Left lung (tissue), 10 donors: ENCODE data around the gene PIK3R3. TPM values are rescaled to one million over a fixed set of nuclear protein-coding genes. Genes with fewer than 3 reads are reported as not detected.
A peak's percentile ranks its signal among the peaks of the same experiment; 100 is the strongest.

Experiments used
- ATAC-seq: fragments of 200-7000 bp; cut with Tn5 transposase; one replicate; pipeline ENCODE4 v1.9.1; 2020; ENCODE audit warnings: moderate library complexity
- DNase-seq, 4 donors: peaks; one replicate each; pipeline ENCODE4 v3.0.0-alpha.2; 2013 to 2020
- H3K27ac ChIP-seq, 2 donors: fragments of 200-600 bp; sonication (generic) in 1 of 2; one replicate each; pipeline versions ENCODE4 v1.5.0 to v1.8.0; 2020 to 2021
- H3K27me3 ChIP-seq, 2 donors: fragments of 200-600 bp; sonication (generic) in 1 of 2; one replicate each; pipeline versions ENCODE4 v1.5.0 to v1.8.0; 2020 to 2021
- H3K36me3 ChIP-seq, 2 donors: fragments of 200-600 bp; sonication (generic) in 1 of 2; one replicate each; pipeline versions ENCODE4 v1.5.0 to v1.8.0; 2020 to 2021
- H3K4me1 ChIP-seq, 2 donors: fragments of 200-600 bp; one replicate each; pipeline ENCODE4 v1.8.0; 2021
- H3K4me3 ChIP-seq, 2 donors: fragments of 200-600 bp; sonication (generic) in 1 of 2; one replicate each; pipeline versions ENCODE4 v1.5.0 to v1.8.0; 2020 to 2021; ENCODE audit warnings: mild to moderate bottlenecking in 1 of 2
- H3K9me3 ChIP-seq, 2 donors: fragments of 200-600 bp; sonication (generic) in 1 of 2; one replicate each; pipeline versions ENCODE4 v1.5.0 to v1.8.0; 2020 to 2021
- intact Hi-C, 2 donors: fragments of 100-400 bp; cut with DNase I; formaldehyde crosslinking; loops; one replicate each; pipeline versions ENCODE4 v1.11.2 to v1.14.2; 2022
- polyA plus RNA-seq, 6 donors: library from polyadenylated mRNA; unstranded; fragments of 120-200 nt; gene quantifications; one replicate each; pipeline ENCODE4 v1.2.1, GENCODE V29; 2013; ENCODE audit not compliant: insufficient read length in 6 of 6
- total RNA-seq, 2 donors: library from RNA; stranded (reverse); fragmentation: NEBNext Ultra II Directional; extraction: Animal tissue kit (Norgen Biotek cat#: 25700); gene quantifications; one replicate each; pipeline ENCODE4 v1.2.1, GENCODE V29; 2021
- TF ChIP-seq, protein P1 (sequence below), 2 donors: fragments of 200-600 bp; sonication (generic) in 1 of 2; IDR thresholded peaks; one replicate each; pipeline versions ENCODE4 v1.5.0 to v1.8.0; 2021; ENCODE audit warnings: antibody characterized with exemption in 2 of 2
- donor health status: DM: no; HTN: yes; CAD: no.
- donor health status: DM: no; HTN: no; CAD: no.

PIK3R3 gene
- total and polyA plus RNA-seq, 8 donors, result 15.2 to 46.5 (median 22.6) TPM

DNA sequence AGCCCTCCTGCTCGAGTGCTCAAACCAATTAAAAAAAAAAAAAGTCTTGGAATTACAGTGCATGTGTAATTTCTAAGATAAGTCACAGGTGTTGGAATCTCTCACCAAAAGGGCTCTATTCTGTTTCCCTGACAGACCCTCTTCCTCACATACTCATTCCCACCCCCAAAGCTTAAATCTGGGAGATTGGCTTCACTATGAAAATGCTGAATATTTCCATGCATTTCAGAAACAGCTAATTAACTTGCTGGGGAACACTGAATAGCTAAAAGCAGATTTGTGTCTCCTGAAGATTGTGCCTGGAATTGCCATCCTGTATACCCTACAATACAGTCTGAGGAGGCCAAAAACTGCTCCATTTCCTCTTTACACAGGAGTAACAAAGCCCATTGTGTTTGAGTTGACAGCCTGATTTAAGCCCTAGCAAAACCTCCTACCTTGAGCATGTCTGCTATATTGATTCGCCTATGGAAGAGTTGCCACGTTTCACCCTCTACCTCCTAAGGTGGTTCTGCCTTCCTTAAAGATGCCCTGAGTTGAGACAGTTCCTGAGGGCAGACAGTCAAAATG is 1.4 kb upstream of the PIK3R3 start:
- TF ChIP-seq, protein P1, sequence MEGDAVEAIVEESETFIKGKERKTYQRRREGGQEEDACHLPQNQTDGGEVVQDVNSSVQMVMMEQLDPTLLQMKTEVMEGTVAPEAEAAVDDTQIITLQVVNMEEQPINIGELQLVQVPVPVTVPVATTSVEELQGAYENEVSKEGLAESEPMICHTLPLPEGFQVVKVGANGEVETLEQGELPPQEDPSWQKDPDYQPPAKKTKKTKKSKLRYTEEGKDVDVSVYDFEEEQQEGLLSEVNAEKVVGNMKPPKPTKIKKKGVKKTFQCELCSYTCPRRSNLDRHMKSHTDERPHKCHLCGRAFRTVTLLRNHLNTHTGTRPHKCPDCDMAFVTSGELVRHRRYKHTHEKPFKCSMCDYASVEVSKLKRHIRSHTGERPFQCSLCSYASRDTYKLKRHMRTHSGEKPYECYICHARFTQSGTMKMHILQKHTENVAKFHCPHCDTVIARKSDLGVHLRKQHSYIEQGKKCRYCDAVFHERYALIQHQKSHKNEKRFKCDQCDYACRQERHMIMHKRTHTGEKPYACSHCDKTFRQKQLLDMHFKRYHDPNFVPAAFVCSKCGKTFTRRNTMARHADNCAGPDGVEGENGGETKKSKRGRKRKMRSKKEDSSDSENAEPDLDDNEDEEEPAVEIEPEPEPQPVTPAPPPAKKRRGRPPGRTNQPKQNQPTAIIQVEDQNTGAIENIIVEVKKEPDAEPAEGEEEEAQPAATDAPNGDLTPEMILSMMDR (IDR thresholded peaks at IDR 0.05), result no peak
- Histone ChIP-seq H3K9me3 (no peaks in the 10 kb centered on the region), H3K4me3 (peak overlapping the region; percentile 48 to 67), H3K36me3 (no peaks in the 10 kb centered on the region), H3K27ac (peak overlapping the region; percentile 91 to 94), H3K27me3 (peaks cover 0 to 35% of the 10 kb centered on the region in 2 donors), H3K4me1 (peaks cover 0 to 27% of the 10 kb centered on the region in 2 donors)
- intact Hi-C loops, result no loop called here
- DNase-seq, result no peak
- ATAC-seq, result no peak

DNA sequence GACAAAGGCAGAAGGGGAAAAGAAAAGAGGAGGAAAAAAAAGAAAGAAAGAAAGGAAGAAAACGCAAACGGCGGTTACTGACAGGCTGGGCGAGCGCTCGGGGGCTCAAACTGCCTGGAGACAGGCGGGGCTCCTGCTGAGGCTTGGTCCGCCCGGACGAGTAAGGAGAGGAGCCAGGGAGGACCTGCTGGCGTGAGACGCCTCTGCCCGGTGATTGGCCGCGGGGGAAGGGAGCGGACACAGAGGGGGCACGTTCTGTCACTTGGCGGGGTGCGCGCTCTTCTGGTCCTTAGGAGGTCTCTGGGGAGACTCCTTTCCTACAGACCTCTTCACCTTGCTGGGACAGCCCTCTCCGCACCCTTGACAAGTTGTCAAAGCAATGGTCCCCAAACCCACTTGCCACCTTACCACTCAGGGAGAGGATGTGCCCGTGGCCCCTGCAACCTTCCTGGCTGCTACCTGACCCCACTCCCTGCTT is 791 bp upstream of the PIK3R3 start:
- Histone ChIP-seq H3K27me3 (peaks cover 0 to 42% of the 10 kb centered on the region in 2 donors), H3K36me3 (no peaks in the 10 kb centered on the region), H3K27ac (peak overlapping the region; percentile 91 to 94), H3K4me1 (peaks cover 0 to 27% of the 10 kb centered on the region in 2 donors), H3K9me3 (no peaks in the 10 kb centered on the region), H3K4me3 (peak overlapping the region; percentile 48 to 67)
- ATAC-seq, result peak; percentile 57
- DNase-seq, result peak in 1 of 4 donors; percentile 92
- TF ChIP-seq, protein P1 (IDR thresholded peaks at IDR 0.05), result no peak
- intact Hi-C loops, result no loop called here

DNA sequence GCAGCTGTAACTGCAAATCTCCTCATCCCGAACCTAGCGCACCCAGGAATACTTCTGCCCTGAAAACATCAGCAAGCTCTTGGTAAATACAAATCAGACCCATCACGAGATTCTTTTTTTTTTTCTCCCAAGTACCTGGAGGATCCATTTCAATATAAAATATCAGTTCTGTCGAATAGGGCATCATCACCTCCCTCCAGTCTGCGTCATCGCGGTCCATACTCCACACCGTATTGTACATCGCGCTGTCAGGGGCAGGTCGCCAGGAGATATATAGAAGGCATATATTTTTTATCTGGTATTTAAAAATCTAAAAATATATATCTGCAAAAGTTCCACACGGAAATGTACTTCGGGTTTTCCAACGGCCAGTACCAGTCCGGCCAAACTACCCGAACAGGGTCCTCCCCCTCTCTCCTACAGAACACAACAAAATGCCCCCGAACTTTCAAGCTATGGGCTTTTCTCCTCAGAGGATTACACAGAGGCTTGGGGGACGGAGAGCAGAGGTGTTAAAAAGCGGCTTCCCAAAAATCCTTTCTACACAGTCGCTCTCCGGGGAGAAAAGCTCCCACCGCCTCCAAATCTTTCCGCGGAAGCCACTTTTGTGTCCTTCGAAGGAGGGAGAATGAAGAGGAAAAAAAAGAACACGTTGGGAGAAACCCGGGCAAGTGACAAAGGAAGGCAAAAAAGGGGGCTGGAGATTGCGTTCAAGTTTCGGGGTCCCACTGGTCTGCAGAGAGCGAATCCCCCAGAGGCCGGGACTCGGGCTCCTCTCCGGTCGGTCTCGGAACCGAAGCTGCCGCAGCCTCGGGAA is 509 bp downstream of the PIK3R3 start:
- Histone ChIP-seq H3K36me3 (no peaks in the 10 kb centered on the region), H3K4me3 (peak overlapping the region; percentile 48 to 67), H3K27ac (peak overlapping the region; percentile 91 to 94), H3K27me3 (peaks cover 0 to 45% of the 10 kb centered on the region in 2 donors), H3K9me3 (no peaks in the 10 kb centered on the region), H3K4me1 (peaks cover 0 to 27% of the 10 kb centered on the region in 2 donors)
- TF ChIP-seq, protein P1 (IDR thresholded peaks at IDR 0.05), result no peak
- peak in 3 of 4 donors; percentile 28 to 46 (median 41) for DNase-seq
- intact Hi-C loops, result no loop called here
- ATAC-seq, result peak; percentile 5

DNA sequence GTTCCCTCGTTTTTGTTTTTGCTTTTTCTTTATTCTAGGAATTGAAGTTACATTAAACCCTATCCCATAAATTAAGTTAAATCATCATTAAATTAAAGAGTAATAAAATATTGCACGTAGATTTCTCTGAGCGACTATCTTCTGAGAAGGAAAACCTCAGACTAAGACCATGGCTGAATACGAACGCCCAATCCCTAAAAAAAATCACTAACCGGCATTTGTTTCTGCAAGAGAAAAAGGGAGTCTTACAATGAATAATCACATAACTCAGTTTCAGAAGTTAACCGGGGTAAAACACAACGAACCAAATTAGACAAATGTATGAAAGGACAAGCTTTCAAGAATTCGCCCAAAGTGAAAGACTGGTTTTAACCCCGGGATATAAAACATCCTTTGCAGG is 1.3 kb downstream of the PIK3R3 start:
- no peaks in the 10 kb centered on the region for H3K36me3 ChIP-seq
- ATAC-seq (no peak), DNase-seq (no peak)
- peak overlapping the region; percentile 91 to 94 for H3K27ac ChIP-seq
- TF ChIP-seq, protein P1 (IDR thresholded peaks at IDR 0.05), result no peak
- H3K4me3 ChIP-seq, result peak overlapping the region; percentile 48 to 67
- peaks cover 0 to 45% of the 10 kb centered on the region in 2 donors for H3K27me3 ChIP-seq
- intact Hi-C loops, result no loop called here
- H3K9me3 ChIP-seq, result no peaks in the 10 kb centered on the region
- H3K4me1 ChIP-seq, result peaks cover 0 to 30% of the 10 kb centered on the region in 2 donors

DNA sequence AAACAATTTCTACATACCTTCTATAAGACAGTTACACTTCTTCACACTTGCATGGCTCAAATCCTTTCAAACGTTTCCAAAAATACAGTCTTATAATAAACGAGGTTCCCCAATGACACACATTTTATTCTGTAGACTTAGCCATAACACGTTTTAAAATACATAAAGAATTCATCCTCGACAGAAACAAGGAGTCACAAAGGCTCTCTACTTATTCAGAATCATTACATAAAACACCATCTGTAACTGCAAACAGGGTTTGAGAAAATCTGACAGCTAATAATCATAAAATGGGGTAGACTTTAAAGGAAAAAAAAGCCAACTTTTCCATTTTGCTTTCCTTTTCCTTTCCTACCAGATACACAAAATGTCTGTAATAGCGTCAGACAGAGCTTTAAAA is 1.8 kb downstream of the PIK3R3 start:
- Histone ChIP-seq H3K4me1 (peaks cover 0 to 30% of the 10 kb centered on the region in 2 donors), H3K27me3 (peaks cover 0 to 45% of the 10 kb centered on the region in 2 donors), H3K36me3 (no peaks in the 10 kb centered on the region), H3K4me3 (peak overlapping the region; percentile 48 to 67), H3K9me3 (no peaks in the 10 kb centered on the region), H3K27ac (peak overlapping the region; percentile 91 to 94)
- TF ChIP-seq, protein P1 (IDR thresholded peaks at IDR 0.05), result no peak
- DNase-seq (no peak), ATAC-seq (no peak)
- intact Hi-C loops, result no loop called here
